A673 (cell line): Measurements from ENCODE around the gene PYGL.

Experiments used
- EZH2 ChIP-seq: fragments of 200-600 bp; sonication (generic); IDR thresholded peaks from 2 replicates; pipeline ENCODE4 v1.6.1; 2017; ENCODE audit warnings: borderline replicate concordance, low read depth, mild to moderate bottlenecking, mixed read lengths, antibody characterized with exemption, low read length; ENCODE audit not compliant: poor library complexity, severe bottlenecking
- TF ChIP-seq, protein P1 (sequence below): fragments of 300-800, 200-600 bp; sonication (generic); conservative IDR thresholded peaks from 2 replicates; pipeline ENCODE4 v1.5.1; 2017; ENCODE audit warnings: low read depth, mild to moderate bottlenecking, antibody characterized with exemption, low read length, moderate library complexity, mixed read lengths

GRCh38 chr14:50964683-50965390, 20.6 kb upstream of the PYGL start:
- TF ChIP-seq, protein P1, sequence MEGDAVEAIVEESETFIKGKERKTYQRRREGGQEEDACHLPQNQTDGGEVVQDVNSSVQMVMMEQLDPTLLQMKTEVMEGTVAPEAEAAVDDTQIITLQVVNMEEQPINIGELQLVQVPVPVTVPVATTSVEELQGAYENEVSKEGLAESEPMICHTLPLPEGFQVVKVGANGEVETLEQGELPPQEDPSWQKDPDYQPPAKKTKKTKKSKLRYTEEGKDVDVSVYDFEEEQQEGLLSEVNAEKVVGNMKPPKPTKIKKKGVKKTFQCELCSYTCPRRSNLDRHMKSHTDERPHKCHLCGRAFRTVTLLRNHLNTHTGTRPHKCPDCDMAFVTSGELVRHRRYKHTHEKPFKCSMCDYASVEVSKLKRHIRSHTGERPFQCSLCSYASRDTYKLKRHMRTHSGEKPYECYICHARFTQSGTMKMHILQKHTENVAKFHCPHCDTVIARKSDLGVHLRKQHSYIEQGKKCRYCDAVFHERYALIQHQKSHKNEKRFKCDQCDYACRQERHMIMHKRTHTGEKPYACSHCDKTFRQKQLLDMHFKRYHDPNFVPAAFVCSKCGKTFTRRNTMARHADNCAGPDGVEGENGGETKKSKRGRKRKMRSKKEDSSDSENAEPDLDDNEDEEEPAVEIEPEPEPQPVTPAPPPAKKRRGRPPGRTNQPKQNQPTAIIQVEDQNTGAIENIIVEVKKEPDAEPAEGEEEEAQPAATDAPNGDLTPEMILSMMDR, result no peak
- TF ChIP-seq EZH2, result no peak
